Gastroesophageal sphincter (tissue), 4 donors: ENCODE data around the gene PLCB4. TPM values are rescaled to one million over a fixed set of nuclear protein-coding genes. Genes with fewer than 3 reads are reported as not detected.

ENCODE experiments used
- ATAC-seq: fragments of 150-250 bp; one replicate; pipeline ENCODE4 v1.9.1; 2016; ENCODE audit warnings: mild to moderate bottlenecking, moderate library complexity
- H3K27ac ChIP-seq, 4 donors: fragments of 200-600 bp; sonication (generic) in 3 of 4; 1 replicate in 3 of 4; 2 replicates in 1 of 4; pipeline ENCODE4 v1.5.1; 2016 to 2019
- H3K27me3 ChIP-seq: fragments of 200-600 bp; sonication (generic); one replicate; pipeline ENCODE4 v1.5.1; 2019
- H3K36me3 ChIP-seq, 2 donors: fragments of 200-600 bp; sonication (generic); one replicate each; pipeline ENCODE4 v1.5.1; 2019; ENCODE audit warnings: control low read depth in 1 of 2
- H3K4me1 ChIP-seq, 3 donors: fragments of 200-600 bp; sonication (generic); 1 replicate in 2 of 3; 2 replicates in 1 of 3; pipeline ENCODE4 v1.5.1; 2016 to 2019; ENCODE audit warnings: control low read depth in 2 of 3
- H3K4me3 ChIP-seq, 2 donors: fragments of 200-600 bp; sonication (generic); one replicate each; pipeline ENCODE4 v1.5.1; 2019; ENCODE audit warnings: mild to moderate bottlenecking in 1 of 2, moderate library complexity in 1 of 2
- H3K9me3 ChIP-seq, 3 donors: fragments of 200-600 bp; sonication (generic); one replicate each; pipeline ENCODE4 v1.5.1; 2017 to 2019; ENCODE audit warnings: control low read depth in 2 of 3
- CTCF ChIP-seq, 4 experiments: fragments of 200-600 bp in 2 of 4; fragments of 450-650 bp in 2 of 4; sonication (generic) in 1 of 4; IDR thresholded peaks; one replicate each; pipeline ENCODE4 v1.5.1; 2017 to 2019; ENCODE audit warnings: antibody characterized with exemption in 4 of 4, mild to moderate bottlenecking in 2 of 4, moderate library complexity in 2 of 4
- EP300 ChIP-seq: sonication (generic); formaldehyde crosslinking; IDR thresholded peaks from one replicate; pipeline ENCODE4 v1.6.1; 2017; ENCODE audit warnings: antibody characterized with exemption, mild to moderate bottlenecking
- POLR2A ChIP-seq, 2 donors: fragments of 450-650 bp; IDR thresholded peaks; one replicate each; pipeline ENCODE4 v1.6.1; 2017; ENCODE audit warnings: antibody characterized with exemption in 2 of 2, mild to moderate bottlenecking in 2 of 2, moderate library complexity in 1 of 2
- POLR2AphosphoS5 ChIP-seq: sonication (generic); formaldehyde crosslinking; IDR thresholded peaks from one replicate; pipeline ENCODE4 v1.6.1; 2017; ENCODE audit warnings: antibody characterized with exemption
- WGBS, 2 donors: methylation state at CpG; one replicate each; pipeline ENCODE4 v1.1.5; 2018; ENCODE audit warnings: low coverage in 1 of 2; 5-methylcytosine and 5-hydroxymethylcytosine counted together
- total RNA-seq, 4 donors: library from RNA; depleted of rRNA; stranded (reverse); fragments of >200 nt; gene quantifications; one replicate each; pipeline ENCODE4 v1.1.0, GENCODE V29; 2016

Gene PLCB4
- total RNA-seq, 4 donors from 2014 or later, result 21.9 to 109 (median 59.1) TPM

- whole genome bisulfite sequencing, 2 donors, result 100% methylated on average over 1 to 2 of the region's 2 CpGs
- no peak overlapping the region for H3K27ac ChIP-seq
- no peak for ATAC-seq
- no peaks in the 10 kb centered on the region for H3K9me3 ChIP-seq
- H3K27me3 ChIP-seq, result no peaks in the 10 kb centered on the region
- H3K4me1 ChIP-seq, result peaks cover 0 to 37% (median 9%) of the 10 kb centered on the region in 3 donors
- H3K36me3 ChIP-seq, result peaks cover 0 to 22% of the 10 kb centered on the region in 2 donors
- no peak overlapping the region for H3K4me3 ChIP-seq
- TF ChIP-seq CTCF (IDR thresholded peaks at IDR 0.05), result no peak
- TF ChIP-seq POLR2AphosphoS5, result no peak
- no peak for TF ChIP-seq POLR2A (IDR thresholded peaks at IDR 0.05)
- TF ChIP-seq EP300, result no peak
Measured at GRCh38 chr20:9363673-9364072, 294.8 kb downstream of the PLCB4 start.

- Histone ChIP-seq H3K4me3 (no peak overlapping the region), H3K27ac (no peak overlapping the region), H3K4me1 (peaks cover 0 to 13% (median 5%) of the 10 kb centered on the region in 3 donors), H3K27me3 (no peaks in the 10 kb centered on the region), H3K36me3 (peaks cover 0 to 22% of the 10 kb centered on the region in 2 donors), H3K9me3 (no peaks in the 10 kb centered on the region)
- ATAC-seq, result no peak
- no peak for TF ChIP-seq POLR2A (IDR thresholded peaks at IDR 0.05)
- no peak for TF ChIP-seq POLR2AphosphoS5
- TF ChIP-seq EP300, result no peak
- TF ChIP-seq CTCF (IDR thresholded peaks at IDR 0.05), result no peak
Measured at GRCh38 chr20:9367328-9367727, 298.4 kb downstream of the PLCB4 start.

GRCh38 chr20:9367746-9368145, 298.9 kb downstream of the PLCB4 start:
- WGBS, 2 donors, result 29 to 38% methylated on average over 2 of the region's 2 CpGs
- ATAC-seq, result no peak
- Histone ChIP-seq H3K36me3 (peaks cover 0 to 22% of the 10 kb centered on the region in 2 donors), H3K27ac (no peak overlapping the region), H3K27me3 (no peaks in the 10 kb centered on the region), H3K4me1 (peaks cover 0 to 8% (median 2%) of the 10 kb centered on the region in 3 donors), H3K9me3 (no peaks in the 10 kb centered on the region), H3K4me3 (no peak overlapping the region)
- TF ChIP-seq POLR2AphosphoS5 (no peak), CTCF (IDR thresholded peaks at IDR 0.05) (no peak), POLR2A (IDR thresholded peaks at IDR 0.05) (no peak), EP300 (no peak)

- no peak for ATAC-seq
- TF ChIP-seq EP300 (no peak), CTCF (IDR thresholded peaks at IDR 0.05) (no peak), POLR2AphosphoS5 (no peak), POLR2A (IDR thresholded peaks at IDR 0.05) (no peak)
- Histone ChIP-seq H3K27ac (no peak overlapping the region), H3K4me1 (peaks cover 0 to 14% (median 2%) of the 10 kb centered on the region in 3 donors), H3K9me3 (no peaks in the 10 kb centered on the region), H3K36me3 (peaks cover 0 to 12% of the 10 kb centered on the region in 2 donors), H3K4me3 (no peak overlapping the region), H3K27me3 (no peaks in the 10 kb centered on the region)
- WGBS, 2 donors, result 74 to 77% methylated on average over 3 to 4 of the region's 4 CpGs
Measured at GRCh38 chr20:9368893-9369292, 300.0 kb downstream of the PLCB4 start.

- H3K9me3 ChIP-seq, result no peaks in the 10 kb centered on the region
- no peak for TF ChIP-seq POLR2A (IDR thresholded peaks at IDR 0.05)
- no peak for TF ChIP-seq EP300
- TF ChIP-seq CTCF (IDR thresholded peaks at IDR 0.05), result no peak
- TF ChIP-seq POLR2AphosphoS5, result no peak
- WGBS, 2 donors, result 73 to 95% methylated on average over 3 of the region's 4 CpGs
- no peak for ATAC-seq
- no peak overlapping the region for H3K4me3 ChIP-seq
- no peaks in the 10 kb centered on the region for H3K27me3 ChIP-seq
- peaks cover 0 to 6% of the 10 kb centered on the region in 2 donors for H3K36me3 ChIP-seq
- H3K27ac ChIP-seq, result no peak overlapping the region
- peaks cover 0 to 20% (median 2%) of the 10 kb centered on the region in 3 donors for H3K4me1 ChIP-seq
Measured at GRCh38 chr20:9369557-9369956, 300.7 kb downstream of the PLCB4 start.
